ENCODE data around the gene MCM5.

- TF ChIP-seq CEBPB (IDR thresholded peaks at IDR 0.05), result no peak
- no peak for TF ChIP-seq NFIC (IDR thresholded peaks at IDR 0.05)
- TF ChIP-seq REST (IDR thresholded peaks at IDR 0.05; ENCODE audit: low read depth), result no peak
- TF ChIP-seq FOXM1 (IDR thresholded peaks at IDR 0.05; ENCODE audit: borderline replicate concordance, low read depth), result no peak
- TF ChIP-seq CREB1 (IDR thresholded peaks at IDR 0.05; ENCODE audit: low read depth), result no peak
- TF ChIP-seq TEAD4 (IDR thresholded peaks at IDR 0.05), result no peak
- TF ChIP-seq RAD21 (IDR thresholded peaks at IDR 0.05; ENCODE audit: low read depth), result peak; percentile 92
Observed at GRCh38 chr22:35430897-35431322, 31.0 kb downstream of the MCM5 start.

Measured in Ishikawa (cell line).